Loucy (cell line): ENCODE results near the gene BCL11A.

Experiments used
- H2AFZ ChIP-seq: fragments of 200-600 bp; sonication (generic); 2 replicates; pipeline ENCODE4 v1.6.0; 2016; ENCODE audit warnings: antibody characterized with exemption, mild to moderate bottlenecking, low read length, moderate library complexity
- H3F3A ChIP-seq: fragments of 200-600 bp; 2 replicates; pipeline ENCODE4 v1.6.0; 2016; ENCODE audit warnings: antibody characterized with exemption, low read depth, mild to moderate bottlenecking
- H3K27me3 ChIP-seq: fragments of 200-600 bp; sonication (generic); 2 replicates; pipeline ENCODE4 v1.6.1; 2014; ENCODE audit warnings: low read length, mild to moderate bottlenecking; ENCODE audit not compliant: insufficient read depth, poor library complexity, severe bottlenecking
- H3K36me3 ChIP-seq: fragments of 200-600 bp; sonication (generic); 2 replicates; pipeline ENCODE4 v1.6.1; 2016; ENCODE audit warnings: low read length; ENCODE audit not compliant: insufficient read depth
- H3K4me1 ChIP-seq: fragments of 200-600 bp; sonication (generic); 2 replicates; pipeline ENCODE4 v1.5.1; 2014; ENCODE audit warnings: low read length, mild to moderate bottlenecking; ENCODE audit not compliant: insufficient read depth, poor library complexity, severe bottlenecking
- H3K4me2 ChIP-seq: fragments of 200-600 bp; sonication (generic); 2 replicates; pipeline ENCODE4 v1.6.0; 2014; ENCODE audit warnings: antibody characterized with exemption, low read length, low read depth, mild to moderate bottlenecking; ENCODE audit not compliant: poor library complexity, severe bottlenecking
- H3K4me3 ChIP-seq: fragments of 200-600 bp; sonication (generic); 2 replicates; pipeline ENCODE4 v1.5.1; 2014; ENCODE audit warnings: low read length, mild to moderate bottlenecking, mixed read lengths; ENCODE audit not compliant: poor library complexity, severe bottlenecking
- H3K79me2 ChIP-seq: fragments of 200-600 bp; sonication (generic); 2 replicates; pipeline ENCODE4 v1.6.1; 2014; ENCODE audit warnings: low read length; ENCODE audit not compliant: insufficient read depth
- H3K9ac ChIP-seq: fragments of 200-600 bp; sonication (generic); 2 replicates; pipeline ENCODE4 v1.6.0; 2014; ENCODE audit warnings: mild to moderate bottlenecking, low read depth, low read length, moderate library complexity; ENCODE audit not compliant: poor library complexity, severe bottlenecking
- H3K9me2 ChIP-seq: fragments of 200-600 bp; sonication (generic); replicated peaks from 2 replicates; pipeline ENCODE4 v1.6.1; 2016; ENCODE audit warnings: low read depth, low read length, mixed read lengths
- H3K9me3 ChIP-seq: fragments of 200-600 bp; sonication (generic); 2 replicates; pipeline ENCODE4 v1.6.1; 2014; ENCODE audit warnings: mild to moderate bottlenecking, antibody characterized with exemption, low read length, low read depth; ENCODE audit not compliant: insufficient read depth
- H4K20me1 ChIP-seq: fragments of 200-600 bp; sonication (generic); 2 replicates; pipeline ENCODE4 v1.6.0; 2014; ENCODE audit warnings: antibody characterized with exemption, low read length, mild to moderate bottlenecking; ENCODE audit not compliant: insufficient read depth, poor library complexity, severe bottlenecking
- EZH2phosphoT487 ChIP-seq: fragments of 200-600 bp; IDR thresholded peaks from 2 replicates; pipeline ENCODE4 v1.6.1; 2018; ENCODE audit warnings: antibody characterized with exemption, mild to moderate bottlenecking, moderate library complexity, borderline replicate concordance
- TF ChIP-seq, protein P1 (sequence below): fragments of 200-600 bp; sonication (generic); conservative IDR thresholded peaks from 2 replicates; pipeline ENCODE4 v1.5.1; 2014; ENCODE audit warnings: mild to moderate bottlenecking, antibody characterized with exemption, low read length

The BCL11A gene

DNA sequence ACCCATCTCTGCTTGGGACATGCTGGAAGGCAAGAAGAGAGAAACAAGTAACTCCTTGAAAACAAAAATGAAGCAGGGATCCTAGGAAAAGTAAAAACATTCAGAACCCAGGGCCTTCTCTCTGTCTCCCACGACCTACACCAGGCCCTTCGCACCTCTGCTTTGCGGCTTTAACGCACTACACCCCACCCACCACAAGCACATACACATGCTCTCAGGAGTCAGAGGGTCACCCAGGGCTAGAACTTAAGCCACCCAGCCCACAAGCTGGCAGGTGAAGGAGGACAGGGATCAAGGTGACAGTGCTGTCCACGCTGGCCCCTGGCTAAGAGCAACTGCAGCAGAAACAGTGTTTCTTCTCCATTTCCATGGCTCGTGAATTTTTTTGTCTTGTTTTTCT lies 72.2 kb downstream of the BCL11A start:
- Histone ChIP-seq H3K9me3 (no peaks in the 10 kb centered on the region), H3K4me3 (no peak overlapping the region), H2AFZ (no peak overlapping the region), H3K36me3 (peaks cover 1% of the 10 kb centered on the region; the same call in 1 of the 2 replicates), H3K79me2 (no peaks in the 10 kb centered on the region; the same call in 1 of the 2 replicates), H3K9me2 (no peaks in the 10 kb centered on the region), H3K4me2 (no peak overlapping the region), H4K20me1 (peaks cover 7% of the 10 kb centered on the region), H3F3A (no peaks in the 10 kb centered on the region), H3K4me1 (peaks cover 6% of the 10 kb centered on the region), H3K27me3 (no peaks in the 10 kb centered on the region), H3K9ac (no peak overlapping the region)
- TF ChIP-seq, protein P1, sequence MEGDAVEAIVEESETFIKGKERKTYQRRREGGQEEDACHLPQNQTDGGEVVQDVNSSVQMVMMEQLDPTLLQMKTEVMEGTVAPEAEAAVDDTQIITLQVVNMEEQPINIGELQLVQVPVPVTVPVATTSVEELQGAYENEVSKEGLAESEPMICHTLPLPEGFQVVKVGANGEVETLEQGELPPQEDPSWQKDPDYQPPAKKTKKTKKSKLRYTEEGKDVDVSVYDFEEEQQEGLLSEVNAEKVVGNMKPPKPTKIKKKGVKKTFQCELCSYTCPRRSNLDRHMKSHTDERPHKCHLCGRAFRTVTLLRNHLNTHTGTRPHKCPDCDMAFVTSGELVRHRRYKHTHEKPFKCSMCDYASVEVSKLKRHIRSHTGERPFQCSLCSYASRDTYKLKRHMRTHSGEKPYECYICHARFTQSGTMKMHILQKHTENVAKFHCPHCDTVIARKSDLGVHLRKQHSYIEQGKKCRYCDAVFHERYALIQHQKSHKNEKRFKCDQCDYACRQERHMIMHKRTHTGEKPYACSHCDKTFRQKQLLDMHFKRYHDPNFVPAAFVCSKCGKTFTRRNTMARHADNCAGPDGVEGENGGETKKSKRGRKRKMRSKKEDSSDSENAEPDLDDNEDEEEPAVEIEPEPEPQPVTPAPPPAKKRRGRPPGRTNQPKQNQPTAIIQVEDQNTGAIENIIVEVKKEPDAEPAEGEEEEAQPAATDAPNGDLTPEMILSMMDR, result no peak

DNA sequence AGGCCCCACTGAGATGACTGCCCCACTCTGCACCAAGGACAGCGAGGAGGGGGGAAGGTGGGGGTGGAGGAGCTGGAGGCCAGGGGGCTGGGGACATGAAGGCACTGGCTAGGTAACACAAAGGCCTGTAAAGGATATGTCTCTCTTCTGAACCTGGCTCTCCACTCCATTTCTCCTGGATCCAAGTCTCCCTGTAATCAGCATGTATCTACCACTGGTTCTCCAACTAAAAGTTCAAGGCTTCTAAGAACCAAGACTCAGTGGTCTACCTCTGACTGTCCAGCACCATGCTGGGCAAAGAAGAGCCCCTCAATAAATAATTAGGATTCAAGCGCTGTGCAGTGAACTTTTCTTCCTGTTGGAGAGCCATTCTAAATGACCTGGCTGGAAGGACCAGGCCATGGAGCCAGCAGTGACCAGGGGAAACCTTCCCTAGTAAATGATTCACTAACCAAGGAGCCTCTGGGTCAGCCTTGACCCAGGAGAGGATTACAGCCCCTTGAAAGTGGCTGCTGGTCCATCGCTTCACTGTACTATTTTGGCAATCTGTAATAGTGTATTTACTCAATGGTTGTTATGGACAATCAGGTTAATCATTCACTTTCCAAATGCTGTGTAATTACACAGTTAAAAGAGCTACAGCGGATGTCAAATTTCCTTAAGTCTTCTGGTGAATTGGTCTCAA lies 73.2 kb downstream of the BCL11A start:
- H3K9me2 ChIP-seq, result no peaks in the 10 kb centered on the region
- H3F3A ChIP-seq, result no peaks in the 10 kb centered on the region
- H3K4me2 ChIP-seq, result no peak overlapping the region
- no peak overlapping the region for H3K9ac ChIP-seq
- H3K79me2 ChIP-seq, result no peaks in the 10 kb centered on the region; the same call in 1 of the 2 replicates
- peaks cover 7% of the 10 kb centered on the region for H4K20me1 ChIP-seq
- no peak overlapping the region for H3K4me3 ChIP-seq
- no peaks in the 10 kb centered on the region; the same call in 1 of the 2 replicates for H3K36me3 ChIP-seq
- H2AFZ ChIP-seq, result no peak overlapping the region
- H3K9me3 ChIP-seq, result no peaks in the 10 kb centered on the region
- no peaks in the 10 kb centered on the region for H3K27me3 ChIP-seq
- peaks cover 6% of the 10 kb centered on the region for H3K4me1 ChIP-seq
- no peak for TF ChIP-seq EZH2phosphoT487
- TF ChIP-seq, protein P1, result no peak

GRCh38 chr2:60479226-60480088 lies 74.0 kb downstream of the BCL11A start:
- Histone ChIP-seq H3F3A (no peaks in the 10 kb centered on the region), H3K79me2 (no peaks in the 10 kb centered on the region; the same call in 1 of the 2 replicates), H3K4me3 (no peak overlapping the region), H3K4me1 (peaks cover 6% of the 10 kb centered on the region), H3K9ac (no peak overlapping the region), H4K20me1 (peaks cover 7% of the 10 kb centered on the region), H2AFZ (no peak overlapping the region), H3K9me3 (no peaks in the 10 kb centered on the region), H3K4me2 (no peak overlapping the region), H3K27me3 (no peaks in the 10 kb centered on the region), H3K9me2 (no peaks in the 10 kb centered on the region), H3K36me3 (no peaks in the 10 kb centered on the region; the same call in 1 of the 2 replicates)
- TF ChIP-seq, protein P1, result no peak
- no peak for TF ChIP-seq EZH2phosphoT487
